ENCODE results near the gene SLC22A12.

SLC22A12 gene

DNA sequence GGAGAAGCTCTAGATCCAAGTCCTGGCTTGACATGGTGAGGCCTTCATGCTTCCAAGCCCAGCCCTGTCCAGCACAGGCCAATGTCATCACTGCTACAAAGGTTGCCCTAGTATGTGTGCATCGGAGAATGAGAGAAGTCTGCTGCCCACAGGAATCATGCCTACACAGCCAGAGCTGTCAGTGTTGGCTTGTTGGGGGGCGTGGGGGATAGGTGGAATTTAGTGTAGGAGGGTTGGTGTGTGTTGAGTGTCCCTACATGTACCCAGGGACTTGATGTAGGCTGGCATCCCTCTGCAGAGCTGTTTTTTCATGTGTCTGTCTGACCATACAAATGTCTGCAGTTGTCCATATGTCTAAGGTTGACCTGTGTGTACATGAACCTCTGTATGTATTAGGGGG lies 37.6 kb downstream of the SLC22A12 start:
- no peak for DNase-seq

DNA sequence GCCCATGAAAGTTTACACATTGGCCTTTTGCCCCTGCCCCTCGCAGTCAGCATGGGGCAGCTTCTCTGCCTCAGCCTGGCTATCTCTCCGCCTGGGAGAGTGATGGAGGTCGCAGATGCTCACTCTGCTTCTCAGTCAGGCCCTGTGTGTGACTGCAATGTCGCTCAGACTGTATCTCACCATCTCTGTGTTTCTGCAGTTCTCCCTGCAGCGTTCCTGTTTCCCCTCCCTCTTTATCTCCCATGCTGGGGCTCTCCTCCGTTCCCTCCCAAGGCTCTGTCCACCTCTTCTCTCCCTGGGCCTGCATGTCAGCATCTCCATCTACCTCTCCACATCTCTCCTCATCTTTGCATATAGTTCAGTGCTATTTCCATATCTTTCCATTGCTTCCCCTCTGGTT lies 38.1 kb downstream of the SLC22A12 start:
- DNase-seq = no peak

DNA sequence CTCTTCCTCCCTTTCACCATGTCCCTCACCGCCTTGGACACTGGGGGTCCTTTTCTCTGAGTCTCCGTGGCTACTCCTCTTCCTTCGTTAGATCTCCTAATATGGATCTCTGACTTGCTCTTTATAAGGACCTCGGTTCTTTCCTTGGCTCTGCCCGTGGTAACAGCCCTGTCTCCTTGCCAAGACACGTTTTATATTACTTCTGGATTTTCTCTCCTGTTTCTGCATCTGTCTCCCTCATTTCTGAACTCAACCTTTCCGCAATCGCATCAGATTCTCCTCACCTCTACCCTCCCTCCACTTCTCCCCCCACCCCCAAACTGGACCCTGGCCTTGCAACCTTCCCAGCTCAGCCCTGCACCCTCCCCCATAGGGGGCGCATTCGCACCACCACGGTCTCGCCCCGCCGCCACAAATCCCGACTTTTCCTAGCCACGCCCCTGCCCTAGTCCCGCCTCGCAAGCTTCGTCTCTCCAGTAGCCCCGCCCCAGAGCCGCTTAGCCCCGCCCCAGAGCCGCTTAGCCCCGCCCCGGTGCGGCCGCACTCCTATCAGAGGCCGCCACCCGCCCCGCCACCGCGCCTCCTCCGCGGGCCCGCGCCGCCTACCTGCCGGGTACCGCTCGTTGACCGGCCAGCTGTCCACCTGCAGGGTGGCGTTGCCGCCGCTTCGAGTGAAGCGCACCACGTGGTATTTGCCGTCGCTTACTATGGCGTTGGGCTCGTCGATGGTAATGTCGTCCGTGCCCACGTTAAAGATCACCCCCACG lies 39.0 kb downstream of the SLC22A12 start:
- no peak for DNase-seq

DNA sequence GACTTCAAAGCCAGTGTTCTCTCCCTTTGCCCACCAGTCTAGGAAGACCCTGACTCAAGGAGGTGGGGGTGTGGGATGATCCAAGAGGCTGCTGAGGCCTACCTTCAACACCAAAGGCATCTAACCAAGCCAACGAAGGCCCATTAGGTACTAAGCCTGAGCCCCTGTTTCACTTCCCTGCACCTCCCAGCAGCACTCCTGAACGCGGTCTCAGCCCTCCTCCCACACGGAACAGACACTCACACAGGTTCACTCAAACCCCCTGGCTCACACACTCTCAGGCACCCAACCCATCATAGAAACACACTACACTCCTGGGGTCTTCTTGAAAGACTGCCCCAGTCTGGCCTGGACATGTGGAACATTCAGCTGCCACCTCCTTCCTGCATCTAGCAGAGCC lies 40.7 kb downstream of the SLC22A12 start:
- no peak for DNase-seq

DNA sequence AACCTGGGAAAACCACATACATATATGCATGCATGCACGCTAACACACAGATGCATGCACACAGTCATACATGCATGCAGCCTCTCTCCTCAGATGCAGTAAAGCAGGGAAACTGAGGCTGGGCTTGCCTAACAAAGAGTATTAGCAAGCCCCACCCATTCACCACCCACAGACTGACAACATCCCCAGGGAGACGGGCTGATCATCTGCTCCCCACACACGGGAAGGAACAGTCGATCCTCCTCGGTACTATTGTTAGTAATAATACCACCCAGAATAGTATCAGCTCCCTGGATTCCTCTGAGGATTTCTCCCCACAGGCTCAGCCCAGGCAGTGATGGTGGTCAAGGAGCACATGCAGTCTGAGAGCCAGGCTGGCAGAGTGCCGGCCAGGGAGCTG lies 41.2 kb downstream of the SLC22A12 start:
- DNase-seq = no peak

DNA sequence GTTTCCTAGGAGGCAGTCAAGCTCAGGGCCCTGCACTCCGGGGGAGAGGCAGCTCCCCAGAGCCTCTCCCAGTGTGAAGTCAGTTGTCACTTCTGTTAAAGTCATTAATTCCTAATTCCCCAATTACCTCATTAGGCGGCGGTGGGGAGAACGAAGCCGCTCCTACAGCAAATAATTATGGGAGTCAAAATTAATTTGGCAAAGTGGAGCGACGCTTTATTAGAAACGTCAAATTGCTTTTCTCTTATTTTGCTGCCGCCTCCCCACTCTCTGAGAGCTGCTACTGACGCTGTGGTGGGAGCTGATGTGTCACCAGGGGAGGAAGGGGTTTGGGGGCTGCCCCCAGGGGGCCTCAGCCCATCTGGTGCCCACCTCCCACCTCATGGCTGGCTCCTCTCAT lies 41.6 kb downstream of the SLC22A12 start:
- DNase-seq = no peak

DNA sequence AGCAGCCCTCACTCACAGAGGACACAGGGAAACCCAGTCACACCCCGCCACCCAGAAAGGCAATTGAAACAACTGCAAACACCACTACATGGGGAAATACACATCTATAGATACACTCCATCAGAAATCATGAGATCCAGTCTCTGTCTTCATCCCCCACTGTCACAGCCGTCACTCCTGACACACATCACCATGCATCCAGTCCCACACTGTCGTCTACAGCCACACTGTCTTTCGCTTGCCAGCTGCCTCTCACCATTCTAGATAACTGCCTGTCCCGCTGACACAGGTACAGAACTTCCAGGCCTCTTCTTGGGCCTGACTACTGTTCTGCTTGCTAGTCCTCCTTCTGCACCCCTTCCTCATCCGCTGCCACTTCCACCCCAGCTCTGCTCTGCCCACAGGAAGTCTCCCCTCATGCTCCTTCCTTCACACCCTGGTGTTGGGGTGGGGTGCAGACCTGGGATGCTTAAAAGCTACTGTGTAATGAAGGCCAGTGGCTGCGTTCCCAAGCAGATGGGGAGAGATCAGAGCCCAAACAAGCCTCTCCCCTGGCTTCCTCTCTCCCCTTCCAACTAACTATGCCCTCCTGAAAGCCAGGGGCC lies 42.6 kb downstream of the SLC22A12 start:
- DNase-seq = no peak

DNA sequence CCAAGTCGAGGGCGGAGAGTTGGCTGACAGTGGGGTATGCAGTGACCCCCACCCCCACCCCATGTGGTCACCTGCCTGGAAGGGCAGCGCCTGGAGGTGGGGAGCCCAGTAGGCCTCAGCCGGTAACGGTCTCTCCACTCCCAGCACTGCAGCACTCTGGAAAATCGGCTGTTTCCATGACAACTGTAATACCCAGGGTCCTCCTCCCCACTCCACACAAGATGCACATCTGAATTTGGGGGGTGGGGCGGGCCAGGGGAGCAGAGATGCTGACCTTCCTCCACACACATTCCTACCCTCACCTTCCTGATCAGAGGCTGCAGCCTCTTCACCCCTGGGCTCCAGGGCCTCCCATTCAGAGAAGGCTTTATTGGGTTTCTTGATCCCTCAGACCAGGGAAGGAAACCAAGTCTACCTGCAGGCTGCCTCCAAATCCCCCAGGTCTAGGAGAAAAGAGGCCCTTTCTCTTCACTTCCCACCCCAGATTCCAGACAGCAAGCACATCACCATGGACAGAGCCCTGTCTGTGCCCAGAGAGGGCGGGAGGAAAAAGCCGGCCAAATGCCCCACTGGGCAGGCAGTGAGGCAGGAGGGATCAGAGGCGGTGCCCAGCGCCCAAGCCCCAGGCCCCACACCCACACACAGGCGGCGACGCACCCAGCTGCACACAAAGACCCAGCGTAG lies 46.5 kb downstream of the SLC22A12 start:
- DNase-seq = no peak

DNA sequence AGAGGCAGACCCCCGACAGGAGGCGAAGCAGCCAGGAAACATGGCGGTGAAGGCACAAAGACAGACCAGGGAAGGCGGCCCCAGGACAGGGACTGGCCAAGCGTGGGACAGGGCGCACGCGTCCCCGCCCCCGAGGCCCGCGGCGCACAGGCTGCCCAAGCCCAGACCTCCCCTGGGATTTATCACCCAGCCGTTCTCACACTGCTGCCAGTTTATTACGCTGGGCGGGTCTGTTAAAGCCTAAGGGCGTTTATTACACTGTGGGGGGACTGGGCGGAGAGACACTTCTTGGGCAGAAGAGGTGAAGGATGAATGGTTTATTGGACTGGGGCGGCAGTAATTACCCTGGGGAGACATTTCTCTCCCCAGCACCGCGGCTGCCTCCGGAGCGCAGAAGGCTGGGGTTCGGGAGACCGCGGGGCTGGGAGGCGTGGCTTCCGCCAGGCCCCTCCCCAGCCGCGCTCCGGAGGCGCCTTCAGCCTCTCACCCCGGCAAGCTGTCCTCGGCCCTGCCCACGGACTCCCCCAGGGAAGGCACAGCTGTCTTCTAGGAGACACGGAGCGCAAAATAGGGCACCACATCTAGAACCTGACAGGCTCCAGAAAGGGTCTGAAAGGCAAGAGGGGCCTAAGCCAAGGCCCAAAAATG lies 47.1 kb downstream of the SLC22A12 start:
- DNase-seq = peak; percentile 14

DNA sequence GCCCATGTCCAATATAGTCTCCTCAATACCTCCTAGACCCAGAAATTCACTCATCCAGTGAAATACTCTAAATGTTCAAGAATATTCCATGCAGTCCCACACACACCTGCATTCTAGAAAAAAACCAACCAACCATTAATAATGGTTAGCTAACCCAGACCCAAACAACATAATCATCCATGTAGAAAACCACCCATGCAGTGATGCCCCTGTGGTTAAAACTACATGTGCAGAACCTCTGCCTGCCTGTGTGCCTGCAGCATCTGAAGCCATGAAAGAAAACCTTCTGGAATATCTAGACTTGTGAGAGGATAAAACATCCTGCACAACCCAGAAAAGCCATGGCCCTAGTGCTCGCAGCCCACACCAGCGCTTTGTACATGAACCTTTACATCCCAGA lies 47.8 kb downstream of the SLC22A12 start:
- no peak for DNase-seq

DNA sequence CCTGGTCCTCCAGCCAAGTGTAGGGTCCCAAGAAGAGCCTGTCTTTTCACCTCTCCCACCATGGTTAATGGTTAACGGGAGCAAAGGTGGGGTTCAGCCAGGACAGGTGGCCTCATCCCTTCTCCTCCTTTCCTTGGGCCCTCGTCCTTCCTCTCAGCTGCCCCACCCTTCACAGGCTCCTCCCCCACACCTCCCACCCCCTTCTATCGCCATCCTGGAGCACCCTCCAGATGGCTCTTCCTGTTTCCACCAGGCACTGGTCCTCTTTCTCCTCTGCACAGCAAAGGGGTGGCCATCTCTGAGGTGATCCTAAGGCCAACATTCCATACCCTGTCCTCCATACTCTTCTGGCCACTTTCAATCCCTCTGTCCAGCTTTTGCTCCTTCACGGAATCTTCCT lies 48.9 kb downstream of the SLC22A12 start:
- DNase-seq = no peak

DNA sequence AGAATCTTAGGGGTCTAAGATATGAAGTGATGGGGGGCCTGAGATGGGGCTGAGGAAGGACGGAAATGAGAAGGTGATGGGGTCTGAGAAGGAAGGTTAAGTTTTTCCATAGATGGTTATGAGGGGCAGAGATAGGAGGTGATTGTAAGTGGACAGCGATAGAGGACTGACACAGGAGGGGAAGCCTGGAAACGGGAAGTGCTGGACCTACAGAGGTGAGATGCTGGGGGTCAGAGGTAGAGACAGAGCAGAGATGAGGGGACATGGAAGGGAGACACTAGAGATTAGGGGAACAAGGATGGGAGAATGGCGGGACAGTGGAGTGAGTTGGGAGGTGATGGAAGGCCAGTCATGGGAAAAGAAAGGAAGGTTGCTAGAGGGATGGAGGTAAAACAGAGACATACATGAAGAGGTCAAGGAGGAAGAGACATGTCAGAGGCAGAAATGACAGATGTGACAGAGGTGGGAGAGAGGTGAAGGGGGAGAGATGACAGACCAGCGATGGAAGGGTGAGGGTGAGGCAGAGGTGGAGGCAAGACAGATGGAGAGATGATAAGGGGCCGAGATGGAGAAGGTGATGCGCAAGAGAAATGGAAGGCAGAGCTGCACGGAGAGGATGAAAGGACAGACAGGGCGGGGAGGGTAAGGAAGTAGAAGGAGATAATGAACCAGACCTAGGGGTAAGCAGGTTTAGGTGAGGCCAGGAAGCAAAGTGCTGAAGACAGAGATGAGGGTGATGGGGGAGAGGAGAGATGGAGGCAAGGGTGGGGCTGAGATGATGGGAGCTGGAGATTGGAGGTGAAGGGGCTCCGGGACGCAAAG lies 50.8 kb downstream of the SLC22A12 start:
- no peak for DNase-seq

DNA sequence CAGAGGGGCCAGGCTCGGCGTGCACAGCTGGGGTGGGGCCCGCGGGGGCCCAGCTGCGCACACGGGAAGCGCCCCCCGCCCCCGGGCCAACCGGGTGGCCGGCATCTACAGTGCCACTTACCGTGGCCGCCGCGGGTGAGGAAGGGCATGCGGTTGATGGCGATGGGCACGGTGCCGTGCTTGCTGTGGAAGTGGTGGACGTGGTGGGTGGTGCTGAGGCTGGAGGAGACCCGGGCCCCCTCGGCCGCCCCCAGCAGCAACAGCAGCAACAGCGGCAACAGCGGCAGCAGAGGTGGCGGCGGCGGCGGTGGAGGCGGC lies 51.4 kb downstream of the SLC22A12 start:
- DNase-seq = no peak

DNA sequence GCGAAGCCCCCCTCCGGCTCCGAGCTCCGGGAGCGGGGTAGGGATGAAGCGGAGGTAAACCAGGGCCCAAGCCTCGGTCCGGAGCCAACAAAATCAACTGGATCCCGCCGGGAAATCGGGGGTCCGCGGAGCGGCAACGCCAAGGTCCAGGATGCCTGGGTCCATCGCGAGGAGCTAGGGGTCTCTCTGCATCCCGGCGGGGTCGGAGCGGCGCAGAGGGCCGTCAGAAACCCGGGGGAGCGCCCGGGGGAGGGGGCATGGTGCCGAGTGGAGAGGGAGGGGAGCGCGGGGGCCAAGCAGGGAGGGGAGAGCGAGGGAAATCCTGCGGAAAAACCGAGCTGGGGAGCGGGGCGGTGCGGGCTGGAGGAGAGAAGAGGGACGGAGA lies 51.8 kb downstream of the SLC22A12 start:
- no peak for DNase-seq

DNA sequence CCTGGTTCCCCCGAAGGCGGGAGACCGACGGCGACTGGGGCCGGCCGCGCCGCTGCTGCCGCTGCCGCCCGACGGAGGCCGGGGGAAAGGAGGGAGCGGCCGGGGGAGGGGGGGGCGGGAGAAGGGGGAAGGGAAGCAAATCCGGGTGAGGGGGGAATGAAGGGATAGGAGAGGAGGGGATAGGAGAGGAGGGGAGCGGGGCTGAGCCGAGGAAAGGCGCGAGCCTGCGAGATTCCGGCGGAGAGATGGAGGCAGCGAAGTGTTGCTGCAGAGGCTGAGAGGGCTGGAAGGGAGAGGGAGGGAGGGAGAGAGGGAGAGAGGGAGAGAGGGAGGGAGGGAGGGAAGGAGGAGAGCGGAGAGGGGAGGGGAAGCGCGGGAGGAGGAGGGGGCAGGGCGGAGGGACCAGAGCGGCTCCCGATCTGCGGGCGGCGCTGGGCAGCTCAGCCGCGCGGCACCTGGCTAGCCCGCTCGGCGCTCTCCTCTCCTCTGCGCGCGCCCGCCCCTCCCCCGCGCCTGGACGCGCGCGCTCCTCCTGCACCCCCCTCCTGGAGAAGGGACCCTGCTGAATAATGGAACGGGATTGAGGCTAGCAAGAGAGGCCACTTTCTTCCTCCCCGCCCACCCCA lies 52.3 kb downstream of the SLC22A12 start:
- DNase-seq = peak; percentile 20

DNA sequence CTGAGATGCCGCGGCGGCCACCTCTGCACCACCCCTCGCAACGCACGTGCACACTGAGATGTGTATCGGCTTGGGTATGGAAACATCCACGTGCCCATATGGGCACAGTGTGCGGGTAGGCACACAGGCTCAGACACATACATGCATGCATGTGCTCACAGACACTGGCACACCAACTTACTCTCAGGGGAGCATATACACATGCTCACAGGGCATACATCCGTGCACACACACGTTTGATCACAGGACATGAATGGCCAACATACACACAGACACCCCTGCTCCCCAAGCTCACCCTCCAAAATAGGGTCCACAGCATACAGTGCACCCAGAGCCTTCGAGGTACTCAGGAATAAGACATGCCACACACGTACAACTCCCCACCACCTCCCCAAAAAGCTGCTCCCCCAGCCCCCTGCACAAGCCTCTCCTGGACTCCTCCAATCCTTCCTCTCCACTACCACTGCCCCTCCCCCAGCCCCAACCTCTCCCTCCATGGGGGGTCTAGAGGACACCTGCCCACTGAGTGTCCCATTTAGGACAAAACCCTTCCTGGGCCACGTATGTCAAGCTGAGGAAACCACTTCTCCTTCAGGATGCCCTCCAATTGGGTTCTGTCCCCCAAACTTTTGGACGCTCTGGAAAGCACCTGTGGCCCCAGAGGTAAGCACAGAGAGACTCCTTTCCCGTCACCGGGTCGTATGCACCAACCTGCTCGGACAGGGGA lies 53.1 kb downstream of the SLC22A12 start:
- no peak for DNase-seq

DNA sequence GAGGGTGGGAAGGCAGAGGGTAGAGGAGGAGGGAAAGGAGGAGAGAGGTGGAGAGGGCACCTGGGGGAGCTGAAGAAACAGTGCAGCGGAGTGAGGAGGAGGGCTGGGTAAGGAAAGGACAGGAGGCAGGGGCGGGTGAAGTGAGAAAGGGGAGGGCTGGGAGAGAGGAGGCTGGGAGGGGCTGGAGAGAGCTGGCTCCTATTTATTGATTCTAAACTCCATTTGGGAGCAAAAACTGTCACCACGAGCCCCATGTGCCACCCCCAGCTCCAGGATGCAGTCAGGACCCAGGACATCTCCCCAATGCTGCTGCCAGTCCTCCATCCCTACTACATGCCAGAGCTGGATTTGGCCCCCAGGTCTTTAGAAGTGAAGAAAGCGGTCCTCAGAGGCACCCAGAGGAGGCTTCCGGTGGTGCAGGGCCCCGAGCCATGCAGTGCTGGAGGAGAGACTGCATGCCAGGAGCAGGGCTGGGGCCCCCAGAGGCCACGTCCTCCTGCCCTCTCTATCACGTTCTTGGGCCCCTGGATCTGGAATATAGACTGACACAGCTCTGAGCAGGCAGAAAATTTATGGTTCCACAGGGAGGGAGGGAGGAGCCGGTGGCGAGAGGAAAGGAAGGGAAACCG lies 53.7 kb downstream of the SLC22A12 start:
- DNase-seq = no peak

DNA sequence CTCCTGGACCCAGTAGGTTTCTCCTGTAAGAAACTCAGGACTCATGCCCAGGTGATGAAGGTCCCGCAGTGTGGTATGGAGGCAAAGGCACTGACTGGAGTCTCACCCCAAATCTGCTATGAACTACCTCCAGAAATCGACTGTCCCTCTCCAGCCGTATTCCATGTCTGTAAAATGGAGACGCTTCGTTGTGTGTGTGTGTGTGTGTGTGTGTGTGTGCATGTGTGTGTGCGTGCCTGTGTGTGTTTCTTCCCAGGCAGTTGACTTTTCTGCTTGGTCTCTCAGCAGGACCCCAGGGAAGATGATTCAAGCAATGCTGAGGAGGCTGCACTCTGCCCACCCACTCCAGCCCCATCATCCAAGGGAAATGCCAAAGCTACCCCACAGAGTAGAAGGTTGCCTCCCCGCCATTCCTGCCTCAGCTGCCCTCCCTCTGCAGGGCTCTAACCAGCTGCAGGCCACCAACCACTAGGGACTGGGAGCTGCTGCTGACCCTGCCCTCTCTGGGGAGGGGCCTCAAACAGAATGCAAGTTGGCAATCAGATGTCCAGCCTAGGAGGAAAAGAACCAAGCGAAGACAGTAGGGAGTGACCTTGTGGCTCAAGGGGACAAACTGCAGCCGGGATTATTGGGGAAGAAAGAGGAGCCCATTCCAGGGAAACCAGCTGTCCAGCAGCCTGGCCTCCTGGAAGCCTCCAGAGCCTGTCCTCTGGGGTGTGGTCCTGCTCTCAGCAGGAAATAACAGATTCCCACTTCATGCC lies 56.2 kb downstream of the SLC22A12 start:
- DNase-seq = peak; percentile 38

DNA sequence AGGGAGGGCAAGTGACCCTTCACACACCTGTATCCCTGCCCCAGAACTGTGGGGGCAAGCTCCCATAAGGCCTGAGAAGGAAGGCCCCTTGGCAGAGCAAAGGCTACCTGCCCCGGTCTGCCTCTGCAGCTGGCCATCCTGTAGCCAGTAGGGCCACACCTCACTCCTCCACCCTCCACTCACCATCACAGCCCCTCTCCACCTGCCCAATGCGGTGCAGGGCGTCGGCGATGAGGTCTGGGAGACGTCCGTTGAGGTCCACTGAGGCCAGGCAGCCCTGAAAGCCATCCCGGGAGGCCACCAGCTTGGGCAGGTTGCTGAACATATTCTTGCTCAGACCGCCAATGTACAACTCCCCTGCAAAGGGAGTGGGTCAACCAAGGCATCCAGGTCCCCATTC lies 57.5 kb downstream of the SLC22A12 start:
- DNase-seq = no peak

DNA sequence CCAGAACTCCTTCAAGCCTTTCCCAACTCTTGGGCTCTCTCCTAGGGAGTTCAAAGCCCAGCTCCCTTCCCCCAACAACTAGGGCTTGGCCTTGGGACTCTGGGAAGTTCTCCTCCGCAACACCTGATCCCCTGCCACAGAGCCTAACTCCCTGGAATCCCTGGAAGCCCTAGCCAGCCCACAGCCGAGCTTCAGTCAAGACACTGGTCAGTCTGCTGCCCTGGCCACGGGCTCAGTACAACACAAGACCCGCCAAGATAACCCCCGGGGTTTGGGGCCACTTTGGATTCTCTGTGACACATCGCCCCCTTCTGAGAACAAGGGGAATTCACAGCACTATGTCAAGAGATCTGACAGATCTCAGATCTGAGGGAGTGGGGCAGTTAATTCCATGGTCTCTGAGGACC lies 58.3 kb downstream of the SLC22A12 start:
- peak; percentile 13 for DNase-seq

Measured in fibroblast of skin of scalp (primary cell).